ENCODE results near the gene CDH3.
"Not testable (repeated sequence)": the region's sequence is repeated elsewhere in the genome, so short reads cannot be mapped to it uniquely, and the experiment has no call there.

The CDH3 gene

GRCh38 chr16:68710211-68710610 lies 65.1 kb downstream of the CDH3 start:
- Histone ChIP-seq H3K27ac (ENCODE audit: poor library complexity, severe bottlenecking) (no peak overlapping the region), H3K27me3 (ENCODE audit: insufficient read depth, poor library complexity, severe bottlenecking) (no peaks in the 10 kb centered on the region), H3K9me3 (ENCODE audit: severe bottlenecking) (no peaks in the 10 kb centered on the region), H3K4me1 (ENCODE audit: insufficient read depth, poor library complexity, severe bottlenecking) (peaks cover 12% of the 10 kb centered on the region), H3K36me3 (ENCODE audit: low read depth) (no peaks in the 10 kb centered on the region), H3K4me3 (ENCODE audit: severe bottlenecking) (no peak overlapping the region)
- no peak for ATAC-seq (ENCODE audit: low read depth)
- TF ChIP-seq CTCF (IDR thresholded peaks at IDR 0.05; ENCODE audit: poor library complexity, severe bottlenecking): no peak
- DNase-seq (ENCODE audit: low spot score): no peak

GRCh38 chr16:68711421-68712139 lies 66.5 kb downstream of the CDH3 start:
- no peaks in the 10 kb centered on the region for H3K9me3 ChIP-seq (ENCODE audit: severe bottlenecking)
- TF ChIP-seq CTCF (IDR thresholded peaks at IDR 0.05; ENCODE audit: poor library complexity, severe bottlenecking): no peak
- no peak for ATAC-seq (ENCODE audit: low read depth)
- no peaks in the 10 kb centered on the region for H3K27me3 ChIP-seq (ENCODE audit: insufficient read depth, poor library complexity, severe bottlenecking)
- H3K4me1 ChIP-seq (ENCODE audit: insufficient read depth, poor library complexity, severe bottlenecking): peaks cover 11% of the 10 kb centered on the region
- no peak for DNase-seq (ENCODE audit: low spot score)
- H3K4me3 ChIP-seq (ENCODE audit: severe bottlenecking): no peak overlapping the region
- no peak overlapping the region for H3K27ac ChIP-seq (ENCODE audit: poor library complexity, severe bottlenecking)
- no peaks in the 10 kb centered on the region for H3K36me3 ChIP-seq (ENCODE audit: low read depth)

- Histone ChIP-seq H3K36me3 (ENCODE audit: low read depth) (no peaks in the 10 kb centered on the region), H3K9me3 (ENCODE audit: severe bottlenecking) (no peaks in the 10 kb centered on the region), H3K27me3 (ENCODE audit: insufficient read depth, poor library complexity, severe bottlenecking) (no peaks in the 10 kb centered on the region), H3K4me3 (ENCODE audit: severe bottlenecking) (no peak overlapping the region), H3K27ac (ENCODE audit: poor library complexity, severe bottlenecking) (no peak overlapping the region), H3K4me1 (ENCODE audit: insufficient read depth, poor library complexity, severe bottlenecking) (no peaks in the 10 kb centered on the region)
- TF ChIP-seq CTCF (IDR thresholded peaks at IDR 0.05; ENCODE audit: poor library complexity, severe bottlenecking): no peak
- ATAC-seq (ENCODE audit: low read depth): no peak
- DNase-seq (ENCODE audit: low spot score): no peak
These were observed 68.3 kb downstream of the CDH3 start for GRCh38 chr16:68713361-68713760.

- no peaks in the 10 kb centered on the region for H3K36me3 ChIP-seq (ENCODE audit: low read depth)
- peak; percentile 55; the same call in 1 of the 3 replicates for ATAC-seq (ENCODE audit: low read depth)
- no peaks in the 10 kb centered on the region for H3K4me1 ChIP-seq (ENCODE audit: insufficient read depth, poor library complexity, severe bottlenecking)
- no peaks in the 10 kb centered on the region for H3K27me3 ChIP-seq (ENCODE audit: insufficient read depth, poor library complexity, severe bottlenecking)
- H3K9me3 ChIP-seq (ENCODE audit: severe bottlenecking): no peaks in the 10 kb centered on the region
- H3K4me3 ChIP-seq (ENCODE audit: severe bottlenecking): no peak overlapping the region
- no peak for DNase-seq (ENCODE audit: low spot score)
- H3K27ac ChIP-seq (ENCODE audit: poor library complexity, severe bottlenecking): peak overlapping the region; percentile 7
- no peak for TF ChIP-seq CTCF (IDR thresholded peaks at IDR 0.05; ENCODE audit: poor library complexity, severe bottlenecking)
These were observed 70.4 kb downstream of the CDH3 start for GRCh38 chr16:68715471-68715870.

- not testable (repeated sequence) for ATAC-seq (ENCODE audit: low read depth); H3K4me1 ChIP-seq (ENCODE audit: insufficient read depth, poor library complexity, severe bottlenecking); DNase-seq (ENCODE audit: low spot score); H3K9me3 ChIP-seq (ENCODE audit: severe bottlenecking); H3K27ac ChIP-seq (ENCODE audit: poor library complexity, severe bottlenecking); H3K4me3 ChIP-seq (ENCODE audit: severe bottlenecking); H3K27me3 ChIP-seq (ENCODE audit: insufficient read depth, poor library complexity, severe bottlenecking); H3K36me3 ChIP-seq (ENCODE audit: low read depth)
These were observed 71.4 kb downstream of the CDH3 start for GRCh38 chr16:68716516-68716915.

Measured in RWPE2 (cell line).